Loucy (cell line): ENCODE data around the gene CHDH.

ENCODE experiments used
- H2AFZ ChIP-seq: fragments of 200-600 bp; sonication (generic); 2 replicates; pipeline ENCODE4 v1.6.0; 2016; ENCODE audit warnings: antibody characterized with exemption, mild to moderate bottlenecking, low read length, moderate library complexity
- H3F3A ChIP-seq: fragments of 200-600 bp; 2 replicates; pipeline ENCODE4 v1.6.0; 2016; ENCODE audit warnings: antibody characterized with exemption, low read depth, mild to moderate bottlenecking
- H3K27me3 ChIP-seq: fragments of 200-600 bp; sonication (generic); 2 replicates; pipeline ENCODE4 v1.6.1; 2014; ENCODE audit warnings: low read length, mild to moderate bottlenecking; ENCODE audit not compliant: insufficient read depth, poor library complexity, severe bottlenecking
- H3K36me3 ChIP-seq: fragments of 200-600 bp; sonication (generic); 2 replicates; pipeline ENCODE4 v1.6.1; 2016; ENCODE audit warnings: low read length; ENCODE audit not compliant: insufficient read depth
- H3K4me1 ChIP-seq: fragments of 200-600 bp; sonication (generic); 2 replicates; pipeline ENCODE4 v1.5.1; 2014; ENCODE audit warnings: low read length, mild to moderate bottlenecking; ENCODE audit not compliant: insufficient read depth, poor library complexity, severe bottlenecking
- H3K4me2 ChIP-seq: fragments of 200-600 bp; sonication (generic); 2 replicates; pipeline ENCODE4 v1.6.0; 2014; ENCODE audit warnings: antibody characterized with exemption, low read length, low read depth, mild to moderate bottlenecking; ENCODE audit not compliant: poor library complexity, severe bottlenecking
- H3K4me3 ChIP-seq: fragments of 200-600 bp; sonication (generic); 2 replicates; pipeline ENCODE4 v1.5.1; 2014; ENCODE audit warnings: low read length, mild to moderate bottlenecking, mixed read lengths; ENCODE audit not compliant: poor library complexity, severe bottlenecking
- H3K79me2 ChIP-seq: fragments of 200-600 bp; sonication (generic); 2 replicates; pipeline ENCODE4 v1.6.1; 2014; ENCODE audit warnings: low read length; ENCODE audit not compliant: insufficient read depth
- H3K9ac ChIP-seq: fragments of 200-600 bp; sonication (generic); 2 replicates; pipeline ENCODE4 v1.6.0; 2014; ENCODE audit warnings: mild to moderate bottlenecking, low read depth, low read length, moderate library complexity; ENCODE audit not compliant: poor library complexity, severe bottlenecking
- H3K9me2 ChIP-seq: fragments of 200-600 bp; sonication (generic); replicated peaks from 2 replicates; pipeline ENCODE4 v1.6.1; 2016; ENCODE audit warnings: low read depth, low read length, mixed read lengths
- H3K9me3 ChIP-seq: fragments of 200-600 bp; sonication (generic); 2 replicates; pipeline ENCODE4 v1.6.1; 2014; ENCODE audit warnings: mild to moderate bottlenecking, antibody characterized with exemption, low read length, low read depth; ENCODE audit not compliant: insufficient read depth
- H4K20me1 ChIP-seq: fragments of 200-600 bp; sonication (generic); 2 replicates; pipeline ENCODE4 v1.6.0; 2014; ENCODE audit warnings: antibody characterized with exemption, low read length, mild to moderate bottlenecking; ENCODE audit not compliant: insufficient read depth, poor library complexity, severe bottlenecking
- EZH2phosphoT487 ChIP-seq: fragments of 200-600 bp; IDR thresholded peaks from 2 replicates; pipeline ENCODE4 v1.6.1; 2018; ENCODE audit warnings: antibody characterized with exemption, mild to moderate bottlenecking, moderate library complexity, borderline replicate concordance
- TF ChIP-seq, protein P1 (sequence below): fragments of 200-600 bp; sonication (generic); conservative IDR thresholded peaks from 2 replicates; pipeline ENCODE4 v1.5.1; 2014; ENCODE audit warnings: mild to moderate bottlenecking, antibody characterized with exemption, low read length

CHDH gene

DNA sequence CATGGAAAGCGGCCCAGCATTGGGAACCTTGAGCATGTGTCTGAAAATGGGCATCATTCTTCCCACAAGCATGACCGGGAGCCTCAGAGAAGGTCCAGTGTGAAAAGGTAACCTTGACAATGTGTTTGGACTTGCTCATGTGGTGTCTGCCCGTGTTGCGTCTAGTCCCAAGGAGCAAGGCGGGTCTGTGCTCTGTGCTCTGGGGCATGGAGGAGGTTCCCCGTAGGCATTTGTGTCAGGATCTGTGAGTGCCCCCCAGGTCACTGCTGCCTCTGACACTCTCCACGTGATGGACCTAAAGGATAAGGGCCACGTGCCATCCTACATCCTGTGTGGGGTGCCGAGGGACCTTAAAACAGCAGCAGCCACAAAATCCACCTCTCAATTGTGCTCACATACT lies 44.9 kb downstream of the CHDH start:
- no peaks in the 10 kb centered on the region for H3F3A ChIP-seq
- no peaks in the 10 kb centered on the region for H3K79me2 ChIP-seq
- no peak overlapping the region for H3K4me3 ChIP-seq
- H3K9ac ChIP-seq = no peak overlapping the region
- no peaks in the 10 kb centered on the region for H3K4me1 ChIP-seq
- H3K4me2 ChIP-seq = no peak overlapping the region
- no peaks in the 10 kb centered on the region for H3K27me3 ChIP-seq
- no peaks in the 10 kb centered on the region for H3K9me3 ChIP-seq
- H3K9me2 ChIP-seq = no peaks in the 10 kb centered on the region
- H3K36me3 ChIP-seq = no peaks in the 10 kb centered on the region
- H2AFZ ChIP-seq = no peak overlapping the region
- TF ChIP-seq, protein P1, sequence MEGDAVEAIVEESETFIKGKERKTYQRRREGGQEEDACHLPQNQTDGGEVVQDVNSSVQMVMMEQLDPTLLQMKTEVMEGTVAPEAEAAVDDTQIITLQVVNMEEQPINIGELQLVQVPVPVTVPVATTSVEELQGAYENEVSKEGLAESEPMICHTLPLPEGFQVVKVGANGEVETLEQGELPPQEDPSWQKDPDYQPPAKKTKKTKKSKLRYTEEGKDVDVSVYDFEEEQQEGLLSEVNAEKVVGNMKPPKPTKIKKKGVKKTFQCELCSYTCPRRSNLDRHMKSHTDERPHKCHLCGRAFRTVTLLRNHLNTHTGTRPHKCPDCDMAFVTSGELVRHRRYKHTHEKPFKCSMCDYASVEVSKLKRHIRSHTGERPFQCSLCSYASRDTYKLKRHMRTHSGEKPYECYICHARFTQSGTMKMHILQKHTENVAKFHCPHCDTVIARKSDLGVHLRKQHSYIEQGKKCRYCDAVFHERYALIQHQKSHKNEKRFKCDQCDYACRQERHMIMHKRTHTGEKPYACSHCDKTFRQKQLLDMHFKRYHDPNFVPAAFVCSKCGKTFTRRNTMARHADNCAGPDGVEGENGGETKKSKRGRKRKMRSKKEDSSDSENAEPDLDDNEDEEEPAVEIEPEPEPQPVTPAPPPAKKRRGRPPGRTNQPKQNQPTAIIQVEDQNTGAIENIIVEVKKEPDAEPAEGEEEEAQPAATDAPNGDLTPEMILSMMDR = no peak
- no peak for TF ChIP-seq EZH2phosphoT487
- no peaks in the 10 kb centered on the region for H4K20me1 ChIP-seq

DNA sequence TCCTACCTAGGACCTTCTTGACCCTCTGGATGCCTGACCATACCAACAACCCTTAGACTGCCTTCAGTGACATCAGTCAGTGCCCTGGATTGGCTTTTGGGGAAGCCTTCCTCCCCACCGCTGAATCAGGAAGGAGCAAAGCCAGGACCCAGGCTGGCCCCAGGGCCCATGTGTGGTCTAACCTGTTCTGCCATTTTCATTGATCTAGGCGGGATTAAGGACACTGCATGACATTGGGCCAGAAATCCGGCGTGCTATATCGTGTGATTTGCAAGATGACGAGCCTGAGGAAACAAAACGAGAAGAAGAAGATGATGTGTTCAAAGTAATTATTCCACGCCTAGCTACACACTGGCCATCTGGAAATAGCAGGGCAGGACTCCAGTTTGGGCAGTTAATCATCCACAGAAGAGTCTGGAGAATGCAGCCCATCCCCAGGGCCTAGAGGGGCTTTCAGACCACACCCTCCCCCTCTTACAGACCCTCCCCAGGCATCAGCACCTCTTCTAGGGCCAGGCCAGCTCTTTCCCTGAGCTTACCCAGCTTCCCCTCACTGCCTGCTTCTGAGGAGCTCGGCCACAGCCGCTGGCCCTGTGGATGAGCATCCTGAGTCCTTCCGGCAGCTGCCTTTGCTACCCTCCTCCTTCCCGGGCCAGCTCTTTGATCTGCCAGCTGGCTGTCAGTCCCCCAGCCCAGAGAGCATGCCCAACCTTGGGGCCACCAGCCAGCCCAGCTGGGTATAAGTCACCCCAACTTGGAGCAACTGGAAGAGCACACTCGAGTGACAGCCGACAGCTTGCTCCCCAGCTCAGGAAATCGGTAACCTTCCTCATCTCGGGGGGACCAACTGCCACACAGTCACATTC lies 45.9 kb downstream of the CHDH start:
- no peak overlapping the region for H3K9ac ChIP-seq
- H3K4me3 ChIP-seq = no peak overlapping the region
- no peaks in the 10 kb centered on the region for H3K4me1 ChIP-seq
- H3F3A ChIP-seq = no peaks in the 10 kb centered on the region
- H3K27me3 ChIP-seq = no peaks in the 10 kb centered on the region
- H3K9me3 ChIP-seq = no peaks in the 10 kb centered on the region
- no peak overlapping the region for H2AFZ ChIP-seq
- H3K36me3 ChIP-seq = no peaks in the 10 kb centered on the region
- no peaks in the 10 kb centered on the region for H3K9me2 ChIP-seq
- H4K20me1 ChIP-seq = no peaks in the 10 kb centered on the region
- TF ChIP-seq, protein P1 = no peak
- H3K79me2 ChIP-seq = no peaks in the 10 kb centered on the region
- H3K4me2 ChIP-seq = no peak overlapping the region

DNA sequence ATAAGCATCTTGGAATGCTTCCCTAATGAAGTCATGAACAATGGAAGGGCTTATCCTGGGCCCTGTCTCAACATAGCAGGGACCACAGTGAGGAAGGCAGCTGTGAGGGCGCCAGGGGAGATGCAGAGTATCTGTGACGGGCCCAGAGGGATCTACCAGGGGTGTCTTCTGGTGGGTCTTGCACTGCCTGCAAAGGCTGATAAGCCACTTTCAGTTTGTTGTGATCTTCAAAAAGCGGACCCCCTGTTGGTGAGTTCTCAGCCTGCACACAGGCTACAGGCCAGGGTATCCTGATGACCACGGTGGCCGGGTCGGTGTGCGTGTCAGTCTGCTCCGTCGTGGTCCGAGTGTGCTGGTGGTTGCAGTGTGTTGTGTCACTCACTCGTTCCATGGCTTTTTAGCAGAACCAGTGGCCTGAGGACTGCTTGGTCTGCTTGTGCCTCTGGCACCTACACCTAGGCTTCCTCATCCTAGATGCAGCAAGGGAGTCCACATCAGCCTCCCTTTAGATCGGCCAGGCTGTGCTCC lies 46.8 kb downstream of the CHDH start:
- no peak for TF ChIP-seq EZH2phosphoT487
- TF ChIP-seq, protein P1 = no peak
- H3K36me3 ChIP-seq = no peaks in the 10 kb centered on the region
- no peaks in the 10 kb centered on the region for H3K4me1 ChIP-seq
- H3K79me2 ChIP-seq = no peaks in the 10 kb centered on the region
- no peaks in the 10 kb centered on the region for H3K9me2 ChIP-seq
- no peaks in the 10 kb centered on the region for H3K27me3 ChIP-seq
- H3F3A ChIP-seq = no peaks in the 10 kb centered on the region
- H2AFZ ChIP-seq = no peak overlapping the region
- no peaks in the 10 kb centered on the region for H3K9me3 ChIP-seq
- no peak overlapping the region for H3K9ac ChIP-seq
- H3K4me2 ChIP-seq = no peak overlapping the region
- no peaks in the 10 kb centered on the region for H4K20me1 ChIP-seq
- no peak overlapping the region for H3K4me3 ChIP-seq
